Esophagus (tissue), 2 donors: ENCODE measurements around the gene MFAP4. TPM values are rescaled to one million over a fixed set of nuclear protein-coding genes. Genes with fewer than 3 reads are reported as not detected.

Experiments
- H3K27ac ChIP-seq, 2 donors: one replicate each; pipeline ENCODE4 v1.5.1; 2013; ENCODE audit warnings: low read depth in 2 of 2, mild to moderate bottlenecking in 2 of 2, inconsistent platforms in 1 of 2, low read length in 1 of 2, moderate library complexity in 1 of 2
- H3K27me3 ChIP-seq, 2 donors: one replicate each; pipeline ENCODE4 v1.6.1; 2013; ENCODE audit warnings: low read length in 2 of 2, control low read depth in 1 of 2, mild to moderate bottlenecking in 1 of 2; ENCODE audit not compliant: insufficient read depth in 2 of 2, control insufficient read depth in 1 of 2
- H3K36me3 ChIP-seq, 2 donors: one replicate each; pipeline ENCODE4 v1.6.1; 2013; ENCODE audit warnings: low read length in 1 of 2; ENCODE audit not compliant: control insufficient read depth in 2 of 2, insufficient read depth in 2 of 2
- H3K4me1 ChIP-seq, 2 donors: one replicate each; pipeline ENCODE4 v1.6.1; 2013; ENCODE audit warnings: low read length in 1 of 2; ENCODE audit not compliant: control insufficient read depth in 2 of 2, insufficient read depth in 2 of 2
- H3K4me3 ChIP-seq, 2 donors: one replicate each; pipeline ENCODE4 v1.5.1; 2013; ENCODE audit warnings: low read length in 2 of 2, mild to moderate bottlenecking in 2 of 2, low read depth in 1 of 2, moderate library complexity in 1 of 2
- H3K9me3 ChIP-seq, 2 donors: one replicate each; pipeline ENCODE4 v1.6.1; 2013; ENCODE audit warnings: mild to moderate bottlenecking in 2 of 2, low read depth in 1 of 2, low read length in 1 of 2, moderate library complexity in 1 of 2; ENCODE audit not compliant: control insufficient read depth in 2 of 2, insufficient read depth in 1 of 2
- WGBS, 2 donors: extraction: QIAGEN DNeasy Blood & Tissue Kit; methylation state at CpG; one replicate each; pipeline ENCODE4 v1.1.7; 2013; 5-methylcytosine and 5-hydroxymethylcytosine counted together
- polyA plus RNA-seq, 2 donors: library from polyadenylated mRNA; stranded (reverse); fragments of 200-250 nt; gene quantifications; one replicate each; pipeline ENCODE4 v1.2.3, GENCODE V29; 2013
- donor health status: healthy with polysubstance abuse.
- donor health status: Bipolar disorder and iron deficiency.

The MFAP4 gene
- polyA plus RNA-seq, 2 donors, result 8.3 to 33.7 TPM

- 63 to 81% methylated on average over 1 of the region's 1 CpG for WGBS, 2 donors
Measured at GRCh38 chr17:19402171-19402570, 15.2 kb upstream of the MFAP4 start.

GRCh38 chr17:19401321-19402010 lies 14.5 kb upstream of the MFAP4 start:
- H3K4me1 ChIP-seq, result peaks cover 9 to 15% of the 10 kb centered on the region in 2 donors
- H3K9me3 ChIP-seq, result no peaks in the 10 kb centered on the region
- no peaks in the 10 kb centered on the region for H3K27me3 ChIP-seq
- WGBS, 2 donors, result 71 to 77% methylated on average over 8 of the region's 8 CpGs
- no peaks in the 10 kb centered on the region for H3K36me3 ChIP-seq
- no peak overlapping the region for H3K4me3 ChIP-seq
- H3K27ac ChIP-seq, result no peak overlapping the region

More at GRCh38 chr17:19402171-19402570, 15.2 kb upstream of the MFAP4 start:
- no peaks in the 10 kb centered on the region for H3K27me3 ChIP-seq
- no peak overlapping the region for H3K4me3 ChIP-seq
- H3K36me3 ChIP-seq, result no peaks in the 10 kb centered on the region
- no peak overlapping the region for H3K27ac ChIP-seq
- peaks cover 9 to 15% of the 10 kb centered on the region in 2 donors for H3K4me1 ChIP-seq
- H3K9me3 ChIP-seq, result no peaks in the 10 kb centered on the region

- Histone ChIP-seq H3K9me3 (no peaks in the 10 kb centered on the region), H3K4me1 (peaks cover 9 to 15% of the 10 kb centered on the region in 2 donors), H3K27ac (no peak overlapping the region), H3K4me3 (no peak overlapping the region), H3K27me3 (no peaks in the 10 kb centered on the region), H3K36me3 (no peaks in the 10 kb centered on the region)
- WGBS, 2 donors, result 82 to 92% methylated on average over 3 of the region's 3 CpGs
Measured at GRCh38 chr17:19399750-19400450, 12.9 kb upstream of the MFAP4 start.

- Histone ChIP-seq H3K4me3 (no peak overlapping the region), H3K27me3 (no peaks in the 10 kb centered on the region), H3K4me1 (peaks cover 9 to 15% of the 10 kb centered on the region in 2 donors), H3K27ac (peak overlapping the region; percentile 9 to 87), H3K36me3 (no peaks in the 10 kb centered on the region), H3K9me3 (no peaks in the 10 kb centered on the region)
- 50 to 57% methylated on average over 2 of the region's 2 CpGs for WGBS, 2 donors
Measured at GRCh38 chr17:19398301-19399181, 11.6 kb upstream of the MFAP4 start.

- H3K27ac ChIP-seq, result peak overlapping the region; percentile 9 to 69
- 34 to 46% methylated on average over 6 of the region's 6 CpGs for WGBS, 2 donors
- no peak overlapping the region for H3K4me3 ChIP-seq
- no peaks in the 10 kb centered on the region for H3K36me3 ChIP-seq
- peaks cover 6 to 11% of the 10 kb centered on the region in 2 donors for H3K4me1 ChIP-seq
- H3K9me3 ChIP-seq, result no peaks in the 10 kb centered on the region
- no peaks in the 10 kb centered on the region for H3K27me3 ChIP-seq
Measured at GRCh38 chr17:19397556-19398041, 10.6 kb upstream of the MFAP4 start.

GRCh38 chr17:19392303-19392702 lies 5.3 kb upstream of the MFAP4 start:
- Histone ChIP-seq H3K4me1 (peaks cover 9 to 10% of the 10 kb centered on the region in 2 donors), H3K36me3 (no peaks in the 10 kb centered on the region), H3K27ac (no peak overlapping the region), H3K9me3 (no peaks in the 10 kb centered on the region), H3K27me3 (no peaks in the 10 kb centered on the region), H3K4me3 (no peak overlapping the region)
- WGBS, 2 donors, result 72 to 76% methylated on average over 7 of the region's 7 CpGs

- Histone ChIP-seq H3K9me3 (no peaks in the 10 kb centered on the region), H3K27me3 (no peaks in the 10 kb centered on the region), H3K27ac (no peak overlapping the region), H3K4me3 (no peak overlapping the region), H3K4me1 (peaks cover 11 to 14% of the 10 kb centered on the region in 2 donors), H3K36me3 (no peaks in the 10 kb centered on the region)
- 87 to 88% methylated on average over 7 of the region's 7 CpGs for WGBS, 2 donors
Measured at GRCh38 chr17:19391432-19391831, 4.4 kb upstream of the MFAP4 start.

GRCh38 chr17:19390951-19391350 lies 4.0 kb upstream of the MFAP4 start:
- no peak overlapping the region for H3K27ac ChIP-seq
- peaks cover 11 to 19% of the 10 kb centered on the region in 2 donors for H3K4me1 ChIP-seq
- no peaks in the 10 kb centered on the region for H3K9me3 ChIP-seq
- 86 to 90% methylated on average over 2 of the region's 2 CpGs for WGBS, 2 donors
- H3K4me3 ChIP-seq, result no peak overlapping the region
- no peaks in the 10 kb centered on the region for H3K36me3 ChIP-seq
- no peaks in the 10 kb centered on the region for H3K27me3 ChIP-seq
